ENCODE measurements around the gene AAGAB.
A peak's percentile ranks its signal among the peaks of the same experiment; 100 is the strongest.

AAGAB gene

DNA sequence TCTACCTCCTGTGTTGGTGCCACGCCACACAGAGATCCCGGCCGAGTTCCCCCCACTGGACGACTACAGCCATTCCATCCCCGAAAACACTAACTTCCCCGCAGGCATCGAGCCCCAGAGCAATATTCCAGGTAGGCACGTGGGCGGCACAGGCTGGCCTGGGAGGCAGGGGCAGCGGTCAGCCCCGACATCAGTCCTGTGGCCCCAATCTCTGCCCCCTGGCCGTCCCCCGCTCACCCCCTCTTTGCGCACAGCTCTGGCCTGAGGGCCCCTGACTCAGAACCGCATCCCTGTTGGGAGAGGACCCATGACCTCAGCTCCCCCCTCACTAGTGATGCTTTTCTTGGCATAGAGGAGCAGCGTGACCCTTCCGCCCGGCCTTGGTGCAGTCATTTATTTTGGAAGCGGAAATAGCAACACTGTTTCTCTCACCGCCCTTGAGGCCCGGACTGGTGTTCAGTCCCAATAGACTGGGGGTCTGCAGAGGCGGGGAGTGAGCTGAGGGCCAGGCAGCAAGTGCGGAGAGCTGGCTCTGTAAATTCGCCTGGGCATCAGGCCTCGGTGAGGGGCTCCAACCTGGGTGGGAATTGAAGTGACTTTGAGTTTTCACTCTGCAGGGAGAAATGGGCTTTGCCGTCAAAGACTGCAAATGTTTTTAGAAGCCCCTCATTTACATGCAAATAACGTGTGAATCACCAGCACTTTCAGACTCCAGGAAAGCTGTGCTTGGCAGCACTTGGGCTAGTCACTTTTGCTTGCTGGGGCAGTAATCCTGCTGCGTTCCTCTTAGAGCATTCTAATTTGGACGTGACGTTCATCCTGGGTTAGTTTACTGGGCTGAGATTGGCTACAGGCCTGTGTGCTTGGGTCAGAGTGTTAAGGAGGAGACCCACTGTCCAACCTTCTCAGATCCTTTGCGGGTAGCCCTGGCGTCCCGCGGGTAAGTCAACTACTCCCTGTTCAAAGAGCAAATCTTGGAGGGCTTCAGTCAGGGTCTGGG is 88.9 kb downstream of the AAGAB start:
- peak overlapping the region; percentile 41 to 60 for H3K27ac ChIP-seq
- H3K4me3 ChIP-seq: peak overlapping the region; percentile 0
- no peak for DNase-seq (ENCODE audit: low spot score)
- TF ChIP-seq, protein P1, sequence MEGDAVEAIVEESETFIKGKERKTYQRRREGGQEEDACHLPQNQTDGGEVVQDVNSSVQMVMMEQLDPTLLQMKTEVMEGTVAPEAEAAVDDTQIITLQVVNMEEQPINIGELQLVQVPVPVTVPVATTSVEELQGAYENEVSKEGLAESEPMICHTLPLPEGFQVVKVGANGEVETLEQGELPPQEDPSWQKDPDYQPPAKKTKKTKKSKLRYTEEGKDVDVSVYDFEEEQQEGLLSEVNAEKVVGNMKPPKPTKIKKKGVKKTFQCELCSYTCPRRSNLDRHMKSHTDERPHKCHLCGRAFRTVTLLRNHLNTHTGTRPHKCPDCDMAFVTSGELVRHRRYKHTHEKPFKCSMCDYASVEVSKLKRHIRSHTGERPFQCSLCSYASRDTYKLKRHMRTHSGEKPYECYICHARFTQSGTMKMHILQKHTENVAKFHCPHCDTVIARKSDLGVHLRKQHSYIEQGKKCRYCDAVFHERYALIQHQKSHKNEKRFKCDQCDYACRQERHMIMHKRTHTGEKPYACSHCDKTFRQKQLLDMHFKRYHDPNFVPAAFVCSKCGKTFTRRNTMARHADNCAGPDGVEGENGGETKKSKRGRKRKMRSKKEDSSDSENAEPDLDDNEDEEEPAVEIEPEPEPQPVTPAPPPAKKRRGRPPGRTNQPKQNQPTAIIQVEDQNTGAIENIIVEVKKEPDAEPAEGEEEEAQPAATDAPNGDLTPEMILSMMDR (IDR thresholded peaks at IDR 0.05): no peak

DNA sequence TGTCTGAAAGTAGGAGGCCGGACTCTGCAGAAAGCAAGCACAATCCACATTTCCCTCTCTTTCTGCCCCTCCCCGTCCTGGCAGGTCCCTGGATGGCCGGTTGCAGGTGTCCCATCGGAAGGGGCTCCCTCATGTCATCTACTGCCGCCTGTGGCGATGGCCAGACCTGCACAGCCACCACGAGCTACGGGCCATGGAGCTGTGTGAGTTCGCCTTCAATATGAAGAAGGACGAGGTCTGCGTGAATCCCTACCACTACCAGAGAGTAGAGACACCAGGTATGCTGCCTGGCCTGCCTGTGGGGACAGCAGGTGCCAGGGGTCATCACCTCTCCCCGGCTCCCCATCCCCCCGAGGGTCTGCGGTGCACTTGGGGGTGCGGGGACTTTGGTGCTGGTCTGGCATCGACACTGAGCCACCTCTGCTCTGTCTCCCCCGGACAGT is 89.6 kb downstream of the AAGAB start:
- Histone ChIP-seq H3K27ac (peak overlapping the region; percentile 21 to 60), H3K4me3 (no peak overlapping the region)
- no peak for DNase-seq (ENCODE audit: low spot score)
- TF ChIP-seq, protein P1 (IDR thresholded peaks at IDR 0.05): peak; percentile 16

DNA sequence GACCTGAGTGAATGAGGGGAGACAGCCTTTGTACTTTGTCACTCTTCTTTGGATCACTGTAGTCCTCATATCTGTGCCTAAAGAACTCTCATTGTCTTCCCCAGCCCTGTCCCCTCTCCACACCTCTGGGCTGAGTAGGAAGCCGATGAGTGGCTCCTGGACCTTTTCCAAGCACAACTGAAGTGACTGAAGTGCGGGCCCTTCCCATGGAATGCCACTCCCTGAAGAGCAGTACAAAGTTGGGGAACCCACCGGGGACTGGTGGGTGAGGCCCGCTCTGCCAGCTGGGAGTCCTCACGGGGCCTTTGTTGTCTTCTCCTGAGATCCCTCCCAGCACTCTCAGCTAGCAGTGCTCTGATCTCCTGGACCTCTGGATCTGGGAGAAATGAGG is 90.1 kb downstream of the AAGAB start:
- TF ChIP-seq, protein P1 (IDR thresholded peaks at IDR 0.05): no peak

DNA sequence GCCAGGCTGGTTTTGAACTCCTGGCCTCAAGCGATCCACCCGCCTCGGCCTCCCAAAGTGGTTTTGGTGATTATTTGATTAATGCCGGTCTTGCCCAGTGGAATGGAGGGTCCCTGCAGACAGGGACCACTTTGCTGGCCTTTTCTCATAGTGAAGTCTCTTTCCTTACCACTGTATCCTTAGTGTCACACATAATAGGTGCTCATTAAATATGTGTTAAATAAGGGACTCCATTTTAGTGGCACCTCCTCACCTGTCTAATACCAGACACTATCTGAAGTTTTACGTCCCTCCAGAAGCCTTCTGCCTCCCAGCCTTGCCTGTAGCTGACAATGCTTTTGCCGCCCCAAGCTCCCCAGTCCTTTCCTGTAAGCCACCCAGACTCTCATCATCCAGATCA is 91.3 kb downstream of the AAGAB start:
- TF ChIP-seq, protein P1 (IDR thresholded peaks at IDR 0.05): no peak
- H3K4me3 ChIP-seq: no peak overlapping the region
- no peak for DNase-seq (ENCODE audit: low spot score)
- H3K27ac ChIP-seq: no peak overlapping the region

More for the DNA sequence above, 90.1 kb downstream of the AAGAB start:
- Histone ChIP-seq H3K4me3 (no peak overlapping the region), H3K27ac (peak overlapping the region; percentile 21 to 60)
- DNase-seq (ENCODE audit: low spot score): no peak

DNA sequence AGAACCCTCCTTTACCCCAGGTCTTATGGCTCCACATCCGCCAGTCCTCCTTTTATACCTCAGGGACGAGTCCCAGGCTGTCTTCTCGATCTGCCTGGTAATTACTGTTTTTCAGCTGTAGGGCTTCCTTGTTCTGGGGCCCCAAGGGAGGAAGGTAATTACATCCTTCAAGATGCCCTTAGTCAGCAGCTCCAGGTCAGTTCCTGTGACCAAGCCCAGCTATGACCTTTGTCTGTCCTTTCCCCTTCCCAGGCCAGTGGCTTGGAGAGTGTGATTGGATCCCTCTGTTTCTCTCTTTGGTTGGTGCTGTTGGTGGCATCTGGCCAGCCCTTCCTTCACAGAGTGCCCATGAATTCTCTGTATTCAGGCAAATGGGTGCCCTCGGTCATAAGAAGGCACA is 92.6 kb downstream of the AAGAB start:
- no peak for DNase-seq (ENCODE audit: low spot score)
- Histone ChIP-seq H3K27ac (no peak overlapping the region), H3K4me3 (no peak overlapping the region)
- TF ChIP-seq, protein P1 (IDR thresholded peaks at IDR 0.05): no peak

DNA sequence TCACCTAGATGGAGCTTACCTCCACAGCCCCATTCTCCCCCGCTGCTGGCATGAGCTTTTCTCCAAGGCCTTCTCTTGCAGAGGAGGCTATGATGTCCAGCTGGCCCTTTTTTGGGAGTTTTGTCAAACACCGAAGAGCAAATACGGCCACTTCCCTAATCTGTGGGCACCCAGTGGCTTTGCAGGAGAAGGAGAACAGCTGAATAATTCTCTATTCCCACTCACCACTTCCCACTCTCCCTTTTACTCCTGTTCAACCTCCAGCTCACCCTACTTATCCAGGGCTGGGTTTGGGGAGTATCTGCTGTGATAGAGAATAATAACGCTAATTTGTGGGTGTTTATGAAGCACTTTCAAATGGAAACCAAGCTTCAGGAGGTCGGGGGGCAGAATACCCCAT is 93.0 kb downstream of the AAGAB start:
- TF ChIP-seq, protein P1 (IDR thresholded peaks at IDR 0.05): no peak
- Histone ChIP-seq H3K4me3 (no peak overlapping the region), H3K27ac (no peak overlapping the region)
- no peak for DNase-seq (ENCODE audit: low spot score)

DNA sequence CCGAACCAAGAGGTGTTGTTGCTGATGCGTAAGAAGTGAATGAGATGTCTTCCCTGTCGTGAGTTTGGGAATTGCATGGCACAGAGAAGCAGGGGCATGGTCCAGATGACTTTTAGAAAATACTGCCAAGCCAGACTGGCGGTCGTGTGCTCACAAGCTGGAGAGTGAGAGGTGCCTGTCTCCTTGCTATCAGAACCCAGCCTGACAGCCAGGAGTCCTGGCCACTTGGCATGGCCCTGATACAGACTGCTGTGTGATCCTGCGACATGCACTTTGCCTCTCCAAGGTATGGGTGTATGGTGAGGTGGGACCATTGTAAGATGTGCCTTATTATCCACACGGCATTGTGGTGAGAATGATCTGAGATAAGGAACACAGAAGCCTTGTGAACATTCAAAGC is 96.1 kb downstream of the AAGAB start:
- no peak for DNase-seq (ENCODE audit: low spot score)
- no peak overlapping the region for H3K4me3 ChIP-seq
- TF ChIP-seq, protein P1 (IDR thresholded peaks at IDR 0.05): no peak
- H3K27ac ChIP-seq: peak overlapping the region in 1 of 2 donors; percentile 36

Measured in coronary artery (tissue), 2 donors.